ENCODE results near the gene ADCY9.

- TF ChIP-seq CTCF (conservative IDR thresholded peaks at IDR 0.05; ENCODE audit: low read depth in 2 of 2) (no peak), POLR2AphosphoS5 (IDR thresholded peaks at IDR 0.05; ENCODE audit: low read depth) (no peak), EZH2phosphoT487 (IDR thresholded peaks at IDR 0.05; ENCODE audit: unreplicated experiment) (no peak), EZH2 (IDR thresholded peaks at IDR 0.05; ENCODE audit: low read depth, unreplicated experiment) (no peak), ZNF114 (CRISPR knock-in tag; IDR thresholded peaks at IDR 0.05) (no peak), REST (IDR thresholded peaks at IDR 0.05; ENCODE audit: unreplicated experiment) (no peak)
Observed at GRCh38 chr16:3984111-3985060, 131.9 kb downstream of the ADCY9 start.

All from GM23338 (cell line).